Liver (tissue), 3 donors: ENCODE measurements around the gene TGM2.

ENCODE experiments used
- CTCF ChIP-seq: fragments of 150-350 bp; IDR thresholded peaks from 2 replicates; pipeline ENCODE4 v1.5.1; 2017; ENCODE audit warnings: improper control_type of control experiment, low read depth, low read length; ENCODE audit not compliant: missing input control
- JUND ChIP-seq, 2 donors: IDR thresholded peaks; 2 replicates each; pipeline ENCODE4 v1.6.1; 2016; ENCODE audit warnings: antibody characterized with exemption in 2 of 2
- RAD21 ChIP-seq, 2 donors: IDR thresholded peaks; 2 replicates each; pipeline ENCODE4 v1.6.1; 2016; ENCODE audit warnings: antibody characterized with exemption in 2 of 2, mild to moderate bottlenecking in 2 of 2
- donor health status: healthy.
- donor health status: healthy.

DNA sequence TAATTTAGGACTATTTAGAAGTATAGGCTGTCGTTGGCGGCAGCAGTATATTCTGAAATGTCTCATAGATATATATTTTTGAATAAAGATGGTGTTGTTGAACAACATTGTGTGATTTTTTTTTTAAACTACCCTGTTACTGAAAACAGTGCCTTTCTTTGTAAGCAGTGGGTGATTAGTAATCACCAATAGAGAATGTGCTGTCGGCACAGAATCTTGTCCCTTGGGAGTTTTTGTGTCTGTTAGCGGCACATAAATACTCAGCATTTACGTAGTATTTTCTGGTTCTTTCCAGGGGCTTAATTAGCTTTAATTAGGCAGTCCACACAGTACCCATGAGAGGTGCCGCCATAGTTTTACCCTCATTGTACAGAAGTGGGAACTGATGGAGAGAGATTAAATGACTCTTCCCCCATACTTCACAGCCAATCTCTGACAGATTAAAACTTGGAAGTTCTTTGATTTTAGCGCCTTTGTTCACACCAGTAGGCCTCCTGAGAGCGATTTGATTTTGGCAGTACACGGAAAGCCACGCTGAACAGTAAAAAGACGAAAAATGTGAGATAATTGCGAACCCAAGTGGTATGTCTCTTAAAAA, 72.7 kb downstream of the TGM2 start:
- TF ChIP-seq RAD21 (IDR thresholded peaks at IDR 0.05) (no peak), CTCF (no peak), JUND (IDR thresholded peaks at IDR 0.05) (no peak)
